H1 (cell line): ENCODE measurements around the gene GNA12. TPM values are rescaled to one million over a fixed set of nuclear protein-coding genes. Genes with fewer than 3 reads are reported as not detected.

Experiments
- CTCF ChIA-PET: fragments of 300-600 bp; sonication (Branson Sonifier 250); formaldehyde crosslinking; loops from one replicate; lab custom pipeline; 2021; ENCODE audit not compliant: partially characterized antibody; lab: Charles Lee
- POLR2A ChIA-PET: fragments of 300-600 bp; sonication (Branson Sonifier 250); formaldehyde crosslinking; loops from one replicate; lab custom pipeline; 2021; ENCODE audit warnings: inconsistent platforms; ENCODE audit not compliant: partially characterized antibody; lab: Charles Lee
- DNase-seq, 2 experiments: peaks; one replicate each; pipeline versions ENCODE4 v3.0.0 to v3.0.0-alpha.2; 2010 to 2022; ENCODE audit warnings: low spot score in 2 of 2, low read depth in 1 of 2, mixed read lengths in 1 of 2
- FAIRE-seq: peaks from 2 replicates; lab custom pipeline; 2011; peaks lifted over from hg19 to GRCh38; lab: Jason Lieb, UNC
- H2AFZ ChIP-seq: 2 replicates; pipeline ENCODE4 v1.8.1; 2012; ENCODE audit warnings: low read length, inconsistent platforms
- H2AK5ac ChIP-seq: 2 replicates; pipeline ENCODE4 v1.6.1; 2013; ENCODE audit warnings: low read depth, low read length
- H2BK120ac ChIP-seq: replicated peaks from 2 replicates; pipeline ENCODE3; 2013; ENCODE audit warnings: low read depth, low read length, inconsistent platforms
- H2BK12ac ChIP-seq: 2 replicates; pipeline ENCODE4 v1.6.1; 2013; ENCODE audit warnings: low read depth, low read length
- H2BK15ac ChIP-seq: 2 replicates; pipeline ENCODE4 v1.6.1; 2013; ENCODE audit warnings: low read length
- H2BK20ac ChIP-seq: 2 replicates; pipeline ENCODE4 v1.6.1; 2013; ENCODE audit warnings: low read length
- H2BK5ac ChIP-seq: 2 replicates; pipeline ENCODE4 v1.6.1; 2013; ENCODE audit warnings: low read depth, low read length
- H3K14ac ChIP-seq: 2 replicates; pipeline ENCODE4 v1.6.1; 2013; ENCODE audit warnings: inconsistent platforms; ENCODE audit not compliant: insufficient read length
- H3K18ac ChIP-seq: 2 replicates; pipeline ENCODE4 v1.6.1; 2013; ENCODE audit warnings: low read length; ENCODE audit errors: extremely low read depth
- H3K23ac ChIP-seq: 2 replicates; pipeline ENCODE4 v1.6.1; 2013; ENCODE audit warnings: inconsistent platforms; ENCODE audit not compliant: insufficient read length
- H3K23me2 ChIP-seq: 2 replicates; pipeline ENCODE4 v1.6.1; 2013; ENCODE audit warnings: low read depth, low read length
- H3K27ac ChIP-seq: 2 replicates; pipeline ENCODE4 v1.6.1; 2011; ENCODE audit warnings: low read depth, low read length, inconsistent platforms
- H3K27me3 ChIP-seq, 4 experiments: replicated peaks in 1 of 4; 1 replicate in 1 of 4; 2 replicates in 3 of 4; pipeline versions ENCODE4 v1.6.1 to v1.8.1; 2011 to 2013; ENCODE audit warnings: low read length in 3 of 4, mild to moderate bottlenecking in 3 of 4, inconsistent platforms in 2 of 4, mixed read lengths in 2 of 4, moderate library complexity in 1 of 4; ENCODE audit not compliant: control insufficient read depth in 3 of 4, insufficient read depth in 3 of 4; ENCODE audit errors: extremely low read depth in 1 of 4
- H3K36me3 ChIP-seq, 4 experiments: 2 replicates each; pipeline versions ENCODE4 v1.6.1 to v1.8.1; 2011 to 2013; ENCODE audit warnings: mild to moderate bottlenecking in 4 of 4, low read length in 3 of 4, moderate library complexity in 2 of 4, control low read depth in 1 of 4, inconsistent platforms in 1 of 4; ENCODE audit not compliant: insufficient read depth in 4 of 4, control insufficient read depth in 2 of 4
- H3K4ac ChIP-seq: replicated peaks from 2 replicates; pipeline ENCODE3; 2013; ENCODE audit warnings: low read length, low read depth, mixed read lengths, inconsistent platforms; ENCODE audit not compliant: insufficient read length
- H3K4me1 ChIP-seq, 4 experiments: replicated peaks in 1 of 4; 1 replicate in 1 of 4; 2 replicates in 3 of 4; pipeline versions ENCODE4 v1.6.1 to v1.8.1; 2011 to 2013; ENCODE audit warnings: low read length in 3 of 4, inconsistent platforms in 2 of 4, mixed read lengths in 1 of 4; ENCODE audit not compliant: insufficient read depth in 4 of 4, control insufficient read depth in 3 of 4
- H3K4me2 ChIP-seq, 2 experiments: 2 replicates each; pipeline versions ENCODE4 v1.6.1 to v1.8.1; 2011 to 2013; ENCODE audit warnings: low read depth in 2 of 2, low read length in 2 of 2, control low read depth in 1 of 2, inconsistent platforms in 1 of 2, mild to moderate bottlenecking in 1 of 2; ENCODE audit not compliant: insufficient read depth in 1 of 2
- H3K4me3 ChIP-seq, 4 experiments: fragments of 200-600, 300-600 bp in 1 of 4; sonication (generic), shearing (Covaris generic), sonication (Bioruptor Twin) in 1 of 4; 2 replicates each; pipeline versions ENCODE4 v1.5.1 to v1.8.1; 2011 to 2016; ENCODE audit warnings: low read length in 4 of 4, low read depth in 3 of 4, control low read depth in 2 of 4, inconsistent platforms in 2 of 4, mild to moderate bottlenecking in 2 of 4, mixed read lengths in 1 of 4, moderate library complexity in 1 of 4; ENCODE audit not compliant: insufficient read depth in 2 of 4; ENCODE audit errors: extremely low read depth in 1 of 4
- H3K56ac ChIP-seq: replicated peaks from 2 replicates; pipeline ENCODE3; 2013; ENCODE audit warnings: low read depth, mild to moderate bottlenecking, mixed read lengths, low read length, inconsistent platforms; ENCODE audit not compliant: insufficient read length
- H3K79me1 ChIP-seq: 2 replicates; pipeline ENCODE4 v1.6.1; 2013; ENCODE audit warnings: low read depth, low read length, control low read depth
- H3K79me2 ChIP-seq, 2 experiments: 2 replicates each; pipeline versions ENCODE4 v1.6.1 to v1.8.1; 2012 to 2013; ENCODE audit warnings: low read length in 2 of 2, mild to moderate bottlenecking in 2 of 2, inconsistent platforms in 1 of 2; ENCODE audit not compliant: insufficient read depth in 2 of 2, control insufficient read depth in 1 of 2
- H3K9ac ChIP-seq, 4 experiments: replicated peaks in 1 of 4; 1 replicate in 1 of 4; 2 replicates in 3 of 4; pipeline versions ENCODE4 v1.6.1 to v1.8.1; 2011 to 2013; ENCODE audit warnings: low read depth in 3 of 4, low read length in 3 of 4, control low read depth in 2 of 4, mild to moderate bottlenecking in 2 of 4, moderate library complexity in 2 of 4, inconsistent platforms in 1 of 4; ENCODE audit errors: extremely low read depth in 1 of 4
- H3K9me3 ChIP-seq, 2 experiments: 2 replicates each; pipeline versions ENCODE4 v1.6.1 to v1.8.1; 2012 to 2013; ENCODE audit warnings: mild to moderate bottlenecking in 2 of 2, moderate library complexity in 2 of 2, control low read depth in 1 of 2, inconsistent platforms in 1 of 2, low read depth in 1 of 2, low read length in 1 of 2, mixed read lengths in 1 of 2; ENCODE audit not compliant: insufficient read depth in 2 of 2
- H4K20me1 ChIP-seq, 2 experiments: replicated peaks in 1 of 2; 2 replicates each; pipeline versions ENCODE3 to v1.8.1; 2011 to 2013; ENCODE audit warnings: inconsistent platforms in 2 of 2, low read length in 2 of 2, mild to moderate bottlenecking in 1 of 2; ENCODE audit not compliant: insufficient read depth in 2 of 2, control insufficient read depth in 1 of 2
- H4K5ac ChIP-seq: 2 replicates; pipeline ENCODE4 v1.6.1; 2013; ENCODE audit warnings: low read length, low read depth, mixed read lengths, inconsistent platforms; ENCODE audit not compliant: insufficient read length
- H4K8ac ChIP-seq: 2 replicates; pipeline ENCODE4 v1.8.0; 2013; ENCODE audit warnings: mild to moderate bottlenecking, moderate library complexity, low read length, inconsistent platforms; ENCODE audit not compliant: insufficient read depth; ENCODE audit errors: extremely low read depth
- H4K91ac ChIP-seq: replicated peaks from 2 replicates; pipeline ENCODE3; 2013; ENCODE audit warnings: low read length, mixed read lengths, inconsistent platforms; ENCODE audit not compliant: insufficient read length
- BCL11A ChIP-seq, 2 experiments: IDR thresholded peaks; one replicate each; pipeline ENCODE4 v1.6.1; 2011; ENCODE audit warnings: low read depth in 2 of 2, low read length in 2 of 2, mild to moderate bottlenecking in 2 of 2
- CBX8 ChIP-seq: fragments of 300-800, 300-1000 bp; sonication (generic); IDR thresholded peaks from 2 replicates; pipeline ENCODE4 v1.7.1; 2016; ENCODE audit warnings: low read depth, low read length, borderline replicate concordance
- CREB1 ChIP-seq: IDR thresholded peaks from 2 replicates; pipeline ENCODE4 v1.6.1; 2012; ENCODE audit warnings: inconsistent platforms
- CTBP2 ChIP-seq: IDR thresholded peaks from 2 replicates; pipeline ENCODE4 v1.7.0; 2011; ENCODE audit warnings: borderline replicate concordance, mild to moderate bottlenecking, moderate library complexity, mixed read lengths, low read length; ENCODE audit not compliant: insufficient read depth, insufficient read length
- FOSL1 ChIP-seq: IDR thresholded peaks from 2 replicates; pipeline ENCODE4 v1.6.1; 2011; ENCODE audit warnings: mild to moderate bottlenecking, low read depth, low read length, moderate library complexity; ENCODE audit not compliant: insufficient read depth
- KDM4A ChIP-seq: IDR thresholded peaks from one replicate; pipeline ENCODE4 v1.7.1; 2012; ENCODE audit warnings: low read depth, mild to moderate bottlenecking, moderate library complexity, low read length, inconsistent platforms; ENCODE audit not compliant: severe bottlenecking
- SIN3A ChIP-seq, 2 experiments: IDR thresholded peaks in 1 of 2; conservative IDR thresholded peaks in 1 of 2; 2 replicates each; pipeline ENCODE4 v1.6.1; 2011 to 2012; ENCODE audit warnings: low read length in 2 of 2, improper control_type of control experiment in 1 of 2, low read depth in 1 of 2, mild to moderate bottlenecking in 1 of 2
- SIRT6 ChIP-seq: IDR thresholded peaks from one replicate; pipeline ENCODE4 v1.7.1; 2012; ENCODE audit warnings: low read length, inconsistent platforms
- SRF ChIP-seq: IDR thresholded peaks from 2 replicates; pipeline ENCODE4 v1.6.1; 2011; ENCODE audit warnings: mild to moderate bottlenecking, low read depth, low read length, moderate library complexity
- WGBS, 2 experiments: shearing (Covaris generic) in 1 of 2; methylation state at CpG; one replicate each; pipeline versions ENCODE4 v1.1.6 to v1.1.7; 2013 to 2015; ENCODE audit warnings: low lambda C conversion rate in 2 of 2, mixed read lengths in 2 of 2, inconsistent platforms in 1 of 2, low coverage in 1 of 2, missing lambda C conversion rate in 1 of 2; ENCODE audit not compliant: insufficient replicate concordance in 2 of 2, insufficient coverage in 1 of 2, insufficient read length in 1 of 2; ENCODE audit errors: extremely low coverage in 1 of 2, missing lambda C conversion rate in 1 of 2; 5-methylcytosine and 5-hydroxymethylcytosine counted together
- polyA plus RNA-seq, 7 experiments: library from polyadenylated mRNA; depleted of rRNA in 3 of 7; stranded (reverse) in 5 of 7; unstranded in 2 of 7; fragments of >200 nt in 5 of 7; fragments of 200-250 nt in 2 of 7; gene quantifications; 1 replicate in 5 of 7; 2 replicates in 1 of 7; 4 replicates in 1 of 7; pipeline versions ENCODE4 v1.2.1 to v1.2.3, GENCODE V29; 2011 to 2013; ENCODE audit warnings: missing spikeins in 2 of 7, mixed read lengths in 2 of 7
- total RNA-seq: library from RNA; stranded (reverse); fragmentation: NEBNext Ultra II Directional; extraction: Animal tissue kit (Norgen Biotek cat#: 25700); gene quantifications from 2 replicates; pipeline ENCODE4 v1.2.1, GENCODE V29; 2021

Gene GNA12
- total and polyA plus RNA-seq, 2 of the 8 experiments (the other 6 are each of a cell fraction or from before 2014, with no cell fraction given) = 96.5 to 109 TPM

GRCh38 chr7:2701832-2702593 lies 142.1 kb downstream of the GNA12 start:
- no peak overlapping the region for H3K18ac ChIP-seq

More at GRCh38 chr7:2701832-2702593, 142.1 kb downstream of the GNA12 start:
- Histone ChIP-seq H3K9me3 (no peaks in the 10 kb centered on the region), H3K14ac (no peak overlapping the region), H3K36me3 (no peaks in the 10 kb centered on the region), H3K27ac (no peak overlapping the region; the same call in 1 of the 2 replicates), H2BK12ac (0 out of 2 replicates have a peak overlapping the region, but pooled peaks have one; percentile 23), H3K79me1 (no peaks in the 10 kb centered on the region), H3K23me2 (no peaks in the 10 kb centered on the region), H3K27me3 (no peaks in the 10 kb centered on the region), H2AK5ac (no peak overlapping the region), H2BK20ac (no peak overlapping the region), H3K4me3 (no peak overlapping the region), H3K4me1 (no peaks in the 10 kb centered on the region; a peak in 2 of 7 replicates), H2AFZ (no peak overlapping the region), H3K4me2 (no peak overlapping the region), H2BK15ac (no peak overlapping the region), H3K4ac (no peak overlapping the region), H4K91ac (no peak overlapping the region), H3K23ac (no peak overlapping the region), H3K56ac (no peak overlapping the region), H4K5ac (no peak overlapping the region), H4K20me1 (no peaks in the 10 kb centered on the region), H2BK120ac (no peak overlapping the region), H2BK5ac (peak overlapping the region; percentile 60; the same call in 1 of the 2 replicates), H3K79me2 (no peaks in the 10 kb centered on the region), H4K8ac (no peak overlapping the region), H3K9ac (no peak overlapping the region)
- 88% methylated on average over 12 of the region's 12 CpGs; no CpG with 5 or more reads in 1 of the 2 experiments for WGBS, 2 experiments
- ChIA-PET POLR2A (interaction anchor here (0.8 to 1.6 kb wide), 7 partner anchors 9 to 250 kb away, joined by 3 to 5 read pairs (median 4); no protein-coding TSS in a partner anchor), CTCF (interaction anchor here (0.6 to 8.0 kb wide), 11 partner anchors 8 to 463 kb away, joined by 3 to 40 read pairs (median 10); no protein-coding TSS in a partner anchor)
- FAIRE-seq (no peak), DNase-seq (no peak)
- TF ChIP-seq BCL11A (IDR thresholded peaks at IDR 0.05; ENCODE audit: low read depth in 2 of 2, low read length in 2 of 2) = no peak
- TF ChIP-seq CTBP2 = no peak
- no peak for TF ChIP-seq KDM4A
- no peak for TF ChIP-seq SIRT6
- TF ChIP-seq CBX8 = no peak
- no peak for TF ChIP-seq FOSL1
- no peak for TF ChIP-seq SRF
- no peak for TF ChIP-seq SIN3A (conservative IDR thresholded peaks at IDR 0.05 in 1 of 2, IDR thresholded peaks at IDR 0.05 in 1 of 2; ENCODE audit: low read depth in 1 of 2, low read length in 2 of 2)
- TF ChIP-seq CREB1 = no peak
